K562 (cell line): ENCODE measurements around the gene PPP1R9A. TPM values are rescaled to one million over a fixed set of nuclear protein-coding genes. Genes with fewer than 3 reads are reported as not detected.
A peak's percentile ranks its signal among the peaks of the same experiment; 100 is the strongest.

Source experiments
- ATAC-seq: fragments of 200-7000 bp; cut with Tn5 transposase; 3 replicates; pipeline ENCODE4 v1.9.1; 2020; ENCODE audit warnings: moderate library complexity
- BruUV-seq: library from RNA; stranded (reverse); fragments of 400-500 nt; replicated peaks from 2 replicates; lab custom pipeline; 2021; lab: Mats Ljungman, UMichigan
- CTCF ChIA-PET: fragments of 300-600 bp; formaldehyde crosslinking; extraction: SDS; loops from one replicate; lab custom pipeline; 2021; ENCODE audit warnings: low intra/inter-chr PET ratio; lab: Yijun Ruan, JAX
- POLR2A ChIA-PET: fragments of 300-600, 350-650 bp; sonication (Branson Sonifier 250); formaldehyde crosslinking; extraction: SDS; loops from one replicate; lab custom pipeline; 2021; ENCODE audit warnings: antibody characterized with exemption, inconsistent platforms; lab: Yijun Ruan, JAX
- DNase-seq, 4 experiments: peaks; one replicate each; pipeline versions ENCODE4 v3.0.0 to v3.0.0-alpha.2; 2011 to 2018; ENCODE audit warnings: low spot score in 3 of 4, mixed read lengths in 3 of 4; ENCODE audit errors: extremely low read depth in 1 of 4
- FAIRE-seq: peaks from 2 replicates; lab custom pipeline; 2011; peaks lifted over from hg19 to GRCh38; lab: Jason Lieb, UNC
- H2AFZ ChIP-seq: 2 replicates; pipeline ENCODE4 v1.6.0; 2011; ENCODE audit warnings: low read depth, low read length, control low read depth, inconsistent platforms
- H3K27ac ChIP-seq: fragments of 200-600 bp; 3 replicates; pipeline ENCODE4 v1.8.0; 2011; ENCODE audit warnings: low read depth, mild to moderate bottlenecking, control low read depth, inconsistent platforms, low read length, moderate library complexity, mixed read lengths; ENCODE audit errors: extremely low read depth
- H3K27me3 ChIP-seq, 2 experiments: fragments of 300-600 bp in 1 of 2; 2 replicates in 1 of 2; 3 replicates in 1 of 2; pipeline versions ENCODE4 v1.6.0 to v1.8.0; 2011; ENCODE audit warnings: inconsistent platforms in 2 of 2, low read length in 2 of 2, mild to moderate bottlenecking in 1 of 2, mixed read lengths in 1 of 2, moderate library complexity in 1 of 2; ENCODE audit not compliant: control insufficient read depth in 2 of 2, insufficient read depth in 2 of 2
- H3K36me3 ChIP-seq: fragments of 300-600 bp; 3 replicates; pipeline ENCODE4 v1.8.0; 2011; ENCODE audit warnings: mild to moderate bottlenecking, low read length, inconsistent platforms; ENCODE audit not compliant: control insufficient read depth, insufficient read depth
- H3K4me1 ChIP-seq, 2 experiments: fragments of 200-600 bp in 1 of 2; replicated peaks in 1 of 2; 2 replicates in 1 of 2; 3 replicates in 1 of 2; pipeline versions ENCODE4 v1.5.1 to v1.8.0; 2011; ENCODE audit warnings: inconsistent platforms in 2 of 2, low read length in 2 of 2, mild to moderate bottlenecking in 1 of 2, mixed read lengths in 1 of 2, moderate library complexity in 1 of 2; ENCODE audit not compliant: control insufficient read depth in 2 of 2, insufficient read depth in 2 of 2
- H3K4me2 ChIP-seq: 2 replicates; pipeline ENCODE4 v1.6.1; 2011; ENCODE audit warnings: low read length, control low read depth, inconsistent platforms, mixed read lengths; ENCODE audit not compliant: insufficient read depth
- H3K4me3 ChIP-seq: fragments of 200-600 bp; sonication (generic), shearing (Covaris generic); 2 replicates; pipeline ENCODE4 v1.5.1; 2016; ENCODE audit warnings: control low read depth, inconsistent platforms
- H3K79me2 ChIP-seq: fragments of 200-600 bp; 3 replicates; pipeline ENCODE4 v1.8.0; 2011; ENCODE audit warnings: low read length, inconsistent platforms; ENCODE audit not compliant: control insufficient read depth, insufficient read depth
- H3K9ac ChIP-seq, 2 experiments: 2 replicates each; pipeline versions ENCODE4 v1.6.0 to v1.6.1; 2011; ENCODE audit warnings: low read depth in 2 of 2, low read length in 2 of 2, control low read depth in 1 of 2, inconsistent platforms in 1 of 2, mild to moderate bottlenecking in 1 of 2, mixed read lengths in 1 of 2; ENCODE audit not compliant: insufficient read depth in 1 of 2
- H3K9me1 ChIP-seq: one replicate; pipeline ENCODE4 v1.6.0; 2011; ENCODE audit warnings: inconsistent platforms, mild to moderate bottlenecking, low read length, moderate library complexity; ENCODE audit not compliant: control insufficient read depth, insufficient read depth
- H3K9me3 ChIP-seq: replicated peaks from 2 replicates; pipeline ENCODE4 v1.5.1; 2011; ENCODE audit warnings: low read depth, low read length, inconsistent platforms; ENCODE audit not compliant: control insufficient read depth, insufficient read depth
- H4K20me1 ChIP-seq: replicated peaks from 2 replicates; pipeline ENCODE4 v1.6.1; 2011; ENCODE audit warnings: low read length, inconsistent platforms, mixed read lengths; ENCODE audit not compliant: control insufficient read depth, insufficient read depth
- MBD2 ChIP-seq: sonication (generic); IDR thresholded peaks from 2 replicates; pipeline ENCODE4 v1.6.1; 2016; ENCODE audit warnings: low read depth, borderline replicate concordance
- WGBS: fragments of 100-300 bp; shearing (Covaris generic); methylation state at CpG from one replicate; pipeline ENCODE4 v1.1.6; 2016; ENCODE audit warnings: low coverage, mixed read lengths; ENCODE audit not compliant: insufficient coverage; ENCODE audit errors: missing lambda C conversion rate; 5-methylcytosine and 5-hydroxymethylcytosine counted together
- in situ Hi-C: fragments of 300-500 bp; cut with MboI; formaldehyde crosslinking; loops from 4 replicates; pipeline ENCODE4 v1.15.0; 2018; ENCODE audit warnings: inconsistent platforms, mixed read lengths
- intact Hi-C: fragments of 100-400 bp; cut with micrococcal nuclease; formaldehyde crosslinking; loops from 2 replicates; pipeline ENCODE4 v1.14.2; 2022
- polyA plus RNA-seq, 8 experiments: library from polyadenylated mRNA; depleted of rRNA in 4 of 8; stranded (reverse) in 5 of 8; unstranded in 3 of 8; fragments of >200 nt; fragmentation: Nextera tagmentation in 2 of 8; fragmentation: Illumina TruSeq in 1 of 8; extraction: Ambion mirVana in 2 of 8; extraction: Trizol in 1 of 8; gene quantifications; 2 replicates each; pipeline versions ENCODE4 v1.2.1 to v1.2.3, GENCODE V29; 2011 to 2014; ENCODE audit warnings: inconsistent platforms in 1 of 8, missing spikeins in 1 of 8
- total RNA-seq, 7 experiments: library from RNA; depleted of rRNA in 6 of 7; stranded (reverse); fragments of >200 nt in 6 of 7; fragmentation: Illumina TruSeq in 2 of 7; extraction: Trizol in 2 of 7; gene quantifications; 2 replicates each; pipeline versions ENCODE4 v1.2.1 to v1.2.3, GENCODE V29; 2011 to 2021; ENCODE audit warnings: low replicate concordance in 1 of 7
- TF ChIP-seq, protein P1 (sequence below): IDR thresholded peaks from 2 replicates; pipeline ENCODE4 v1.6.1; 2011; ENCODE audit warnings: borderline replicate concordance, low read depth, mild to moderate bottlenecking, moderate library complexity, low read length; ENCODE audit not compliant: insufficient read depth, poor library complexity, severe bottlenecking
- TF ChIP-seq, protein P2 (sequence below), 3 experiments: IDR thresholded peaks in 2 of 3; conservative IDR thresholded peaks in 1 of 3; 2 replicates each; pipeline ENCODE4 v1.5.1; 2011 to 2012; ENCODE audit warnings: low read length in 3 of 3, mild to moderate bottlenecking in 3 of 3, control low read depth in 2 of 3, improper control_type of control experiment in 1 of 3, inconsistent platforms in 1 of 3, low read depth in 1 of 3, mixed read lengths in 1 of 3, moderate library complexity in 1 of 3; ENCODE audit not compliant: insufficient read depth in 2 of 3

Gene PPP1R9A
- total and polyA plus RNA-seq, 9 of the 15 experiments (the other 6 are each of a cell fraction or from before 2014, with no cell fraction given) = 0.24 TPM; not detected in 8

GRCh38 chr7:95342029-95342428, 434.6 kb downstream of the PPP1R9A start:
- Histone ChIP-seq H2AFZ (no peak overlapping the region), H3K9me3 (no peaks in the 10 kb centered on the region), H3K4me1 (no peaks in the 10 kb centered on the region), H4K20me1 (no peaks in the 10 kb centered on the region), H3K27me3 (no peaks in the 10 kb centered on the region), H3K9ac (no peak overlapping the region), H3K9me1 (no peaks in the 10 kb centered on the region), H3K36me3 (no peaks in the 10 kb centered on the region), H3K4me3 (no peak overlapping the region), H3K4me2 (no peak overlapping the region), H3K27ac (no peak overlapping the region), H3K79me2 (no peaks in the 10 kb centered on the region)
- in situ Hi-C loops (no loop called here), intact Hi-C loops (no loop called here)
- no TSS peak for BruUV-seq
- CTCF ChIA-PET = no interaction called here
- DNase-seq = no peak
- POLR2A ChIA-PET = no interaction called here
- FAIRE-seq = no peak
- no peak for ATAC-seq
- TF ChIP-seq, protein P1, sequence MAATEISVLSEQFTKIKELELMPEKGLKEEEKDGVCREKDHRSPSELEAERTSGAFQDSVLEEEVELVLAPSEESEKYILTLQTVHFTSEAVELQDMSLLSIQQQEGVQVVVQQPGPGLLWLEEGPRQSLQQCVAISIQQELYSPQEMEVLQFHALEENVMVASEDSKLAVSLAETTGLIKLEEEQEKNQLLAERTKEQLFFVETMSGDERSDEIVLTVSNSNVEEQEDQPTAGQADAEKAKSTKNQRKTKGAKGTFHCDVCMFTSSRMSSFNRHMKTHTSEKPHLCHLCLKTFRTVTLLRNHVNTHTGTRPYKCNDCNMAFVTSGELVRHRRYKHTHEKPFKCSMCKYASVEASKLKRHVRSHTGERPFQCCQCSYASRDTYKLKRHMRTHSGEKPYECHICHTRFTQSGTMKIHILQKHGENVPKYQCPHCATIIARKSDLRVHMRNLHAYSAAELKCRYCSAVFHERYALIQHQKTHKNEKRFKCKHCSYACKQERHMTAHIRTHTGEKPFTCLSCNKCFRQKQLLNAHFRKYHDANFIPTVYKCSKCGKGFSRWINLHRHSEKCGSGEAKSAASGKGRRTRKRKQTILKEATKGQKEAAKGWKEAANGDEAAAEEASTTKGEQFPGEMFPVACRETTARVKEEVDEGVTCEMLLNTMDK = no peak
- WGBS = 0% methylated on average over 3 of the region's 3 CpGs

GRCh38 chr7:95342642-95343307, 435.4 kb downstream of the PPP1R9A start:
- BruUV-seq = no TSS peak
- Histone ChIP-seq H3K27ac (no peak overlapping the region), H4K20me1 (no peaks in the 10 kb centered on the region), H3K4me2 (no peak overlapping the region), H3K36me3 (no peaks in the 10 kb centered on the region), H3K9ac (no peak overlapping the region), H3K9me1 (no peaks in the 10 kb centered on the region), H3K9me3 (no peaks in the 10 kb centered on the region), H2AFZ (no peak overlapping the region), H3K79me2 (no peaks in the 10 kb centered on the region), H3K27me3 (no peaks in the 10 kb centered on the region), H3K4me3 (no peak overlapping the region), H3K4me1 (no peaks in the 10 kb centered on the region)
- in situ Hi-C loops (no loop called here), intact Hi-C loops (no loop called here)
- POLR2A ChIA-PET = interaction anchor here (0.6 kb wide), 1 partner anchor 265 kb away, joined by 3 read pairs; no protein-coding TSS in a partner anchor
- FAIRE-seq (no peak), ATAC-seq (peak; percentile 38), DNase-seq (no peak)
- CTCF ChIA-PET = interaction anchor here (0.8 kb wide), 1 partner anchor 138 kb away, joined by 3 read pairs; no protein-coding TSS in a partner anchor
- WGBS = 3% methylated on average over 4 of the region's 4 CpGs
- TF ChIP-seq MBD2 = no peak
- TF ChIP-seq, protein P2, sequence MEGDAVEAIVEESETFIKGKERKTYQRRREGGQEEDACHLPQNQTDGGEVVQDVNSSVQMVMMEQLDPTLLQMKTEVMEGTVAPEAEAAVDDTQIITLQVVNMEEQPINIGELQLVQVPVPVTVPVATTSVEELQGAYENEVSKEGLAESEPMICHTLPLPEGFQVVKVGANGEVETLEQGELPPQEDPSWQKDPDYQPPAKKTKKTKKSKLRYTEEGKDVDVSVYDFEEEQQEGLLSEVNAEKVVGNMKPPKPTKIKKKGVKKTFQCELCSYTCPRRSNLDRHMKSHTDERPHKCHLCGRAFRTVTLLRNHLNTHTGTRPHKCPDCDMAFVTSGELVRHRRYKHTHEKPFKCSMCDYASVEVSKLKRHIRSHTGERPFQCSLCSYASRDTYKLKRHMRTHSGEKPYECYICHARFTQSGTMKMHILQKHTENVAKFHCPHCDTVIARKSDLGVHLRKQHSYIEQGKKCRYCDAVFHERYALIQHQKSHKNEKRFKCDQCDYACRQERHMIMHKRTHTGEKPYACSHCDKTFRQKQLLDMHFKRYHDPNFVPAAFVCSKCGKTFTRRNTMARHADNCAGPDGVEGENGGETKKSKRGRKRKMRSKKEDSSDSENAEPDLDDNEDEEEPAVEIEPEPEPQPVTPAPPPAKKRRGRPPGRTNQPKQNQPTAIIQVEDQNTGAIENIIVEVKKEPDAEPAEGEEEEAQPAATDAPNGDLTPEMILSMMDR (IDR thresholded peaks at IDR 0.05 in 2 of 3, conservative IDR thresholded peaks at IDR 0.05 in 1 of 3; ENCODE audit: insufficient read depth in 2 of 3, low read depth in 1 of 3, low read length in 3 of 3) = peak in 2 of 3 experiments; percentile 7 to 20; a peak in 3 of 6 replicates
